Stomach (tissue), 8 donors: Measurements from ENCODE around the gene UBAP2. TPM values are rescaled to one million over a fixed set of nuclear protein-coding genes. Genes with fewer than 3 reads are reported as not detected.

Experiments
- polyA plus RNA-seq, 3 donors: library from polyadenylated mRNA; stranded (reverse); fragments of 200-250 nt; gene quantifications; one replicate each; pipeline ENCODE4 v1.2.3, GENCODE V29; 2013
- small RNA-seq, 4 donors: library from RNA; depleted of rRNA; stranded (forward); fragments of <200 nt; gene quantifications; one replicate each; pipeline ENCODE3, GENCODE V24; 2016
- total RNA-seq, 5 donors: library from RNA; depleted of rRNA; stranded (reverse); fragments of >200 nt; gene quantifications; one replicate each; pipeline versions ENCODE4 v1.1.0 to v1.2.3, GENCODE V29; 2014 to 2016
- donor health status: healthy with polysubstance abuse.
- donor health status: Bipolar disorder and iron deficiency.
- donor health status: healthy.

The UBAP2 gene
- total and polyA plus RNA-seq, 8 donors, result 7.0 to 82.9 (median 20.2) TPM

Small RNA genes lying within 50 kb of the gene (small RNA-seq; reads per million reads assigned to genes)
- gene RN7SKP114, result 0 reads per million in 4 donors
- gene SNORD121A, result 40.6 to 52.4 (median 43.2) reads per million in 4 donors
- gene SNORD121B, result 0 reads per million in 4 donors

Other genes with a start within 250 kb of the UBAP2 start
- gene UBE2R2, start 231.7 kb downstream of the UBAP2 start, total RNA-seq, result 100 to 1,000 TPM in 1 of 5 donors, 10 to 100 TPM in 3, 1 to 10 TPM in 1; 6.4 to 117 (median 25.9) TPM
- gene UBE2R2, start 231.7 kb downstream of the UBAP2 start, polyA plus RNA-seq, result 10 to 100 TPM; 14.1 to 28.6 (median 14.9) TPM
- 10 to 100 TPM in 4 of 5 donors, 1 to 10 TPM in 1; 4.1 to 54.3 (median 29.1) TPM for gene DCAF12, start 77.8 kb upstream of the UBAP2 start, total RNA-seq
- 10 to 100 TPM in 2 of 3 donors, 1 to 10 TPM in 1; 9.7 to 20.0 (median 19.6) TPM for gene DCAF12, start 77.8 kb upstream of the UBAP2 start, polyA plus RNA-seq
- 10 to 100 TPM; 17.7 to 53.1 (median 34.9) TPM for gene UBAP1, start 130.2 kb upstream of the UBAP2 start, total RNA-seq
- 10 to 100 TPM; 32.3 to 43.8 (median 33.2) TPM for gene UBAP1, start 130.2 kb upstream of the UBAP2 start, polyA plus RNA-seq